Stimulated activated CD4-positive, alpha-beta T cell treated with anti-CD3 and anti-CD28 coated beads, Interleukin-4, amount 100 ng/mL, for 24 hours (primary cell): ENCODE results near the gene SMYD3.

Experiments
- DNase-seq: peaks from one replicate; pipeline ENCODE4 v3.0.0-alpha.2; 2020

SMYD3 gene

DNA sequence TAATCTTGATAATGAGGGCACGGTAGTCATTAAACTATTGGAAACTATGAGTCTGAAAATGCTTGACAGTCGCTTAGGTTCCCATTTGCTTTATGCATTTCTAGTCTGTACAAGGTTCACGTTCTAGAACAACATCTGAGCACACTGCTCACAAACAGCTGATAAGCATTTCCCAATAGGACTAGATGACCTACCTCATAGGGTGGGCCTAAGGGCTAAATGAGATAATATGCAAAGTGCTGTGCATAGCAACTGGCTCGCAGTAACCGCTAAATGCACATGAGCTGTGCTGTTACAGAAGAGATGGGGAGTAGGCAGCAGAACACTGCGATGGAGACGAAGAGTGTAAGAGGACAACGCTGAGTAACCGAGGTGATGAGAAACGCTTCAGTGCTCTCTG, 628.0 kb downstream of the SMYD3 start:
- no peak for DNase-seq

DNA sequence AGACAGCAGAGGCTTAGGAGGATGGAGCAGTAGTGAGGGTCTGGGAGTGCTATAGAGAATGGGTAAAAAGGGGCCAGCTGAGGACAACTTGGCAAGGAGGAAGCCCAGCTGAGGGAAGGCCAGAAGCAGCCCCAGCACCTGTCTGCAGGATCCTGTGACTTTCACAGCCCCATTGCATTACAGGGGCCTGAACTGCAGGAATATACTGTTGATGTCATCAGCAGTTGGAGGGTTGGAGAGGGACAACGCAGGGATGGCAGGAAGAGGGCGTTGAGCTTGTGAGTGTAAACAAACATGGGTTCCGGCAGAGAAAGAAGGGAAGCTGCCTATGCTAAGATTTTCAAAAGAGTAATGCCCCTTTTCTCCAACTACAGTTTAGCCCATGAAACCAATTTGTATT, 628.5 kb downstream of the SMYD3 start:
- no peak for DNase-seq

DNA sequence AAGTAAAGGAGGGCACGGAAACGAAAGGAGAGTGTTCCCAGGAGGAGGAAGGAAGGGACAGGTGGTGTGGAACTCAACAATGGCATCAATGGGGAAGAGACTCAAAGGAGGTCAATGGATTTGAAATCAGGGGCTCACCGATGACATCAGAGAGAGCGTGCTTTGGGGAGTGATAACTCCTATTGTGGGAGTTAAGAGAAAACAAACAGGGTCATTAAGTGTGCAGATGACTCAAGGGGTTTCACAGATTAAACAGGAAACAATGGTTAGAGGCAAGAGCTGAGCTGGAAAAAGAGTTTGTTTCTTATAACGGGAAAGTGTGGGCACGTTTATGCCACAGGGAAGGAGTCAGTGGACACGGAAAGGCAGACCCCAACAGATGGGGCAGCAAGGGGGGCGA, 629.1 kb downstream of the SMYD3 start:
- DNase-seq = no peak

DNA sequence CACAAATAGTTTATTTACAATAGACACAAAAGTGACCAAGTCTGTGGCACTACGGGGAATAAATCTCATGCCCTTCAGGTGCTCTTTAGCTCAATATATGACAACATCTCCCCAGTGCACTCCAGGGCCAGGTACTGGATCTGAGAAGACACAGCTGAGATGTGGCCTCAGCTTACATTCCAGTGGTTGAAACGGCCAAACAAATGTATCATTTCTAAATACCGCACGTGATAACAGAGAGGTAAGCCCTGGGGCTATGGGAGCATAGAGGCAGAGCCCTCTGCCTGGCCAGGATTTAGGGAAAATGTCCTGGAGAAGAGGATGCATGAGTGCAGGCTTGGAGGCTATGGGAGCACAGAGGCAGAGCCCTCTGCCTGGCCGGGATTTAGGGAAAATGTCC, 630.5 kb downstream of the SMYD3 start:
- no peak for DNase-seq

DNA sequence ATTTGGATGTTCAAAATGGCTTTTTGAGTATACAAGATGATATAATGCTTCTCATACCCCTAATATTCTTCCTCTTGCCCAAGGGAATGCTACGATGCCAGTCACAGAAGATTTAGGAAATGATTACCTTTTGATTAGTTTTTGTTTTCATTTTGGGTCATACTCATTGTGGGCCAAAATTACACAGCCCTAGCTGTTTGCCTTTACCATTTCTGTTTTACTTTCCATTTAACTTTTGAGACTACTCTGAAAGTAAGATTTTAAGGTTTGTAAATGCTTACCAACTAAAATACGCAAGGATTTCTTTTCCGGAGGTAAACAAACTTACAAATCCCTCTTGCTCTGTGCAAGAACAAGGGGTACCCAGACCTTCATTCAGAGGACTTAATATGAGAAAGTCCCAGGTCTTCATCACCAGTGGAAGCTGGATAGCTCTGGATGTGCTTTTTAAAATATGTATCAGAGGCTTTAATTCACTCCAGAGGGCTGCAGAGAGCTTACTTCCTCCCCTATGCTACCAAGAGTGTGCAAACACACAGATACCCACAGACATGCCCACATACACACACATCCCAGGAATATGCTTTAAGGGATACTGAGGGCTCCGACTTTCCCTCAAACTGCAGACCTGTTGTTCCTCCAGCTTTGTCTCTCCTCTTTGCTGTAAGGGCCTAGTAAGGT, 631.4 kb downstream of the SMYD3 start:
- no peak for DNase-seq

DNA sequence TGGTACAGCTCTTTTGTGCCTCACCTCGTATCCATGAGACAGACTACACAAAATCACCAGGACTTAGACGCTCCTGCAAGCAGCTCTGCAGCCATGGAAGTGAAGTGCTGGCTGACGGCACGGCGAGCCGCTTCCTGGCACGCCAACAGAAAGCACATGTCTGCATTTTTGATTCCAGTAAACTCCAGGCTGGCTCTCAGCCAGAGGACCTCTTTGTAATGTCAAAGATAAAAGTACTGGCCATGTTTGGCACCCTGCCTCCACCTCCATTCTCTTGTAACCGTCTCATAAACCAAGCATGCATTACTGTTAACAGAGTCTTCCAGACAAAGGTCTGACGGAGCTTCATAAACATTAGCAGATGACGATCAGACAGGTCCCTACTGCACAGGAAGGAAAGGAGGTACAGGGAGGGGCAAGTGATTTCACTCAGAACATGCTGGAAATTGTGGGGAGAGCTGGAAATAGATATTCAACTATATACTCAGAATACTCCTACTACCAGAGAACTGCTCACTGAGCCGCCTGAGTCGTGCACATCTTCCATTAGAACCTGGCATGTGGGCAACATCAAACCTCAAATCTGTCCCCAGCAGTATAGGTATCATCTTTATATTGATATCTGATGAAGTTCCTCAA, 632.0 kb downstream of the SMYD3 start:
- no peak for DNase-seq

DNA sequence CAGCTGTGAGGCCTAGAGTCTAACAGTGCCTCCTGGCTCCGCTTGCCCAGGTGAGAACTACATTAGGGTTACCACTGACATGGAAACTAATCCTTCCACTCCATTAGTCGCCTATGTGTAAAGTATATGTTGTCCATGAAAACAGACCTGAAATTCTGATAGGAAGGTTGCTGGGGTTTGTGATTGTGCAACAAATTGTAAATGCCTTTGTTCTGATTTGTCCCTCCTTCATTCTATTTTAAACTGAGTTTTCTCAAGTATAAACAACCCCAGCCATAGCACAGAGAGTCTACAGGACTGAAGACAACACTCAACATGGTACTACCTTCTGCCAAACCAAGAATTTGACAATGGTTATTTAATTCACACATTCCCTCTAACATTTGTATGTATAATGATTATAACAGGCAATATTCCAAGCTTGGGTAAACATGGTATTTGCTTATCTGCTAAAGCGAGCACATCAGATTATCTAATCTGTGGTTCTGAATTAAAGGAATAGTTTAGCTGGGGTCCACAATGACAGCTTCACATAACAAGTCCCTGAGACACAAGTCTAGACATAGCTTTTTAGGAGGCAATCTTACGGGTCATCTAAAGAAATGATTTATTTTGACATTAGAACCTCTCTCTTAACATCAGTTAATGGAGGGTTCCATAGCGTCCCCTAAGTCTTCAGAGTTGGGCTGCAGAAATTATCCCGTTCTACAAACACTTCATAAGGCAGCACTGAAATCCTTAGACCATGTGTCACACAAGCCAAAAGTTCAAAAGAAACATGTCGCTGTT, 633.0 kb downstream of the SMYD3 start:
- DNase-seq = no peak

DNA sequence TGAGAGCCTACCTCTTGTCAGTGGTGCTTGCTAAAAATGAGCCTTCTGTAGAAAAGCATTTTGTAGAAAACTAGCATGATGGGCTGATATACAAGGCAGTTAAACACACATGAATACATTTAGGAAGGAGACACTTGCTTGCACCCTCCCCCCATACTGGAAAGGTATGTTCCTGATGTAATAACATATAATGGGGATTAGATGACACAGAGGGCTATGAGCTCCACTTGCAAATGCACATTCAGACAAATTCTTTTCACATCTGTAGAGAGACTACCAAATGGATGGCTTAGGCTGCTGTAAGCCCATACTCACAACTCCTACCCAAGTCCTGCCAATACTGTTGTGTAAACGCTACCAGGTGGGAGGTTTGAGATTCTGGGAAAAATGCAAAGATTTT, 634.0 kb downstream of the SMYD3 start:
- no peak for DNase-seq

DNA sequence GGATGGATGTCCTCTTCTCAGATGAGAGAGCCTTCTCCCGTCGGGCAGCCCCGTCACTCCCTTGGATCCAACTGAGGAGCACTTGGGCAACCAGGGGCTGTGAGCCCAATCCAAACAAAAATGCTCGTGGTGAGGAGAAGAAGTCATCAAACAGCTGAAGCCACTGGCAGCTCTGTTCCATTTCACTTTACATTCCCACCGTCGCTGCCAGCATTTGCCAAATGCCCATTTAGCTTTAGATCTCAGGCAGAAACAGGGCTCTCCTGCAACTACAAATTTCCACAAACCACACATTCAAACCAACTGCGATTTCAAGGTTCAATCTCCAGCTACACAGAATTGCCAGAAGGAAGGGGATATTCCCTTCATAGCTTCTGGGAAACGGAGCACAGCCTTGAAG, 634.6 kb downstream of the SMYD3 start:
- DNase-seq = no peak

DNA sequence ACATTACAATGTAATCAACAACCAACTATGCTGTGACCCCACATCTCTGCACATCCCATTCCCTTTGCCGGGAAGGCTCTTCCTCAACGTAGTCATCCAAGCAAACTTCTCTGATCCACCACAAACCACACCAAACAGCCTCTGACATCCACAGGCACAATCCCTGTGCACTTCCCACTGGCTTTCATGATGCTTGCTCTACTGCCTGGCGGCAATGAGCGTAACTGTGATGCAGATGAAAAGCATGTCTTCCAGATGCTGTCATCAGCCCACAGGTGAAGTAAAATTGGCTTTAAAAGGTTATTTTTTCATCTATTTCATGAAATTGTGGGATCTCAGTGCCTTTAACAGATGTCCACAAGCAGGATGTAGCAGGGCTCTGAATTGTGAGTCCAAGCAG, 635.2 kb downstream of the SMYD3 start:
- no peak for DNase-seq

DNA sequence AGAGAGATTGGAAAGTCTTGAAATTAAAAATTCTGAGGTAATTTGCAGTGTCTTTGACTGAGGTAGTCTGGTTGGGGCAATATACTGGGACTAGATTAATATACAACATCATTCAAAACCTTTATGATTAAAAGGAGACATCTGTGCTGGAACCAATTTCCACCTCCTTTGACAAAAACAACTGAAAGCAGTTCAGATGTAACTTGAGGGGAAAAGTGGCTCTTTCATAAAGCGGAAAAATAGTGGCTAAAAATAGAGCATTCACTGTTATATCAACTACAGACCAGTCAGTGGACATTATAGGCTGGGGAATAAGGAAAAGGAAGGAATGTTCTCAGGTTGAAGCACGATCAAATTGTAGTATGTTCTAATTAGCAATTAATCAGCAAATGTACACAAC, 635.9 kb downstream of the SMYD3 start:
- no peak for DNase-seq

DNA sequence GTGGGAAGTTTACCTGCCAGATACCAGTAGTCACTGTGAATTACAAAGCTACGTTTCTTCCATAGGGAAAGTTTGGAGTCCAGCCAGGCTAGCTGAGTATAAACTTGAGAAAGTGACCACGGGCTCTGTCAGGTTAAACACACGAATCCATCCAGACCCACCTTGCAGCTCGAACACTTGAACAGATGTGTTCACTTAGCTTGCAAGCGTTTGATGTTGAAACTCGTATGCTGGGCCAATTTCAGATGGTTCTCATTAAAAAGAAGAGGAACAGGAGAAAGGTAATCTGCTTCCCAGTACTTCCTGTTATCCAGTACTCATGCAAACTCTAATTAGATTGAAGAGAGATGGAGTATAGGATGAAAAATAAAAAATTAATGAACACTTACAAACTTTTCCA, 636.4 kb downstream of the SMYD3 start:
- DNase-seq = no peak

DNA sequence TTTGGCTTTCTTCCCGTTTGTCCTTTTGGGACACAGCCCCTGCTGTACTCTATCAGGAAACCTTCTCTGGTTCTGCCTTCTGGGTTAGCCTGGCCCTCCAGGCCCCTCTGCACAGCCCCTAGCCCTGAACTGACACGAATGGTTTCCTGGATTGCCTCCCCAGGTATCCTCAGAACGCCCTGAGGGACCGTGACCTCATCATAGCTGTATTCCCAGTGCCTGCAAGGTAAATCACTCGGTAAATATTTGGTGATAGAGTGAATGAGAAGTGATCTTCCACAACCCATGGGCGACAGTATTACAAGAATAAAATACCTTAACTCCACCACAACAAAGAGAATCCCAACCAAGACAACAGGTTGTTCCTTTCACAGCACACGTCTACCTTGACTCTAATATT, 637.2 kb downstream of the SMYD3 start:
- no peak for DNase-seq

DNA sequence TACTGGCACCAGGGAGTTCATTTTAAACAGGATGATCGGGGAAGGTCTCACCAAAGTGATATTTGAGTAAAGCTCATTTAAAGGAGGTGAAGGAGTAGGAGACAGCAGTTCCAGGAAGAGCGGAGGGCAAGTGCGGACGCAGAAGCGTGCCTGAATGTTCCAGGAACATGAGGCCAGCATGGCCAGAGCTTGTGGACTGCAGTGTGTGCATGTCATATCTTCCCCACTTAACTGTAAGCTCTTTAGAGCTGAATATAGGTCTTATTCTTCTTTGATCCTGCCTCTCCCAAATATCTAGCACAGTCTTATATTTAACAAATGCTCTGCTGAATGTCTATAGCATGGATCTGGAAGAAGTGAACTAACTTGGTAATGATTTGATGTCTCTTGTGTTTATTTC, 639.3 kb downstream of the SMYD3 start:
- DNase-seq = no peak

DNA sequence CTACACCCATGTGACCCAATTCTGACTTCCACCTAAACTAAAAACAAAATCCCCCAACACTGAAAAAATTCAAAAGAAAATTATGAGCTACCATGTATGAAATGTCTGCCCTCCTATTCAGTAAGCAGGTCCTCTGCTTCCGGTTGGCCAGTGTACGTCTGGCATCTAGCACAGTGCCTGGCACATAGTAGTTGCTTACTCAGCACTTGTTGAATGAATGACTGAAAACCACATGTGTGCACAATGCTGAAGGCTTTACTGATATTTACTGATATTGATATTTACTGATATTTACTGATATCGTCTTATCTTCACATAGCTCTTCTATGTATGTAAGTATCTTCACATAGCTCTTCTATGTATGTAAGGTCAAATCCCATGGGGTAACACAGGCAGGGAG, 642.2 kb downstream of the SMYD3 start:
- DNase-seq = no peak

DNA sequence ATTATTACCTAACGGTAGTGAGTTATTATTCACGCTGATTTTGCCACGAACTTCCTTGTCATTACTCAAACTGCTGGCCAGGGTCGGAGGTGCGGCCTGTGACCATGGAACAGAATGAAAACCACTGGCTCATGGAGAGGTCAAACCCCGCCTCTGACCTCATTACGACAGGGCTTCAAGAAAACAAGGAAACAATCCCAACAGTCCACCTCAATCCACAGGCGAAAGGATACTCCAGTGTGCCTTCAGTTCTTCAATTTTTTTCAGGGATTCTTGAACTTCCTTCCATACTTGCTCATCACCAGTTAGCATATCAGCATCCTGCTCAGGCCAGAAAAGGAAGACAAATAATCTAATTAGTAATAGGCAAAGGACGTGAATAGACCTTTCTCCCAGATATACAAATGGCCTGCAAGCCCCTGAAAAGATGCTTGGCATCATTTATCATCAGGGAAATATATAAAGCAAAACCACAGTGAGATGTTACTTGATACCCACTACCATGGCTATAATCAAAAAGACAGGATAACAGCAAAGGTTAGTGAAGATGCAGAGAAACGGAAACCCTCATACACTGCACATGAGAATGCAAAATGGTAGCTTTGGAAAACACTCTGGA, 643.4 kb downstream of the SMYD3 start:
- no peak for DNase-seq

DNA sequence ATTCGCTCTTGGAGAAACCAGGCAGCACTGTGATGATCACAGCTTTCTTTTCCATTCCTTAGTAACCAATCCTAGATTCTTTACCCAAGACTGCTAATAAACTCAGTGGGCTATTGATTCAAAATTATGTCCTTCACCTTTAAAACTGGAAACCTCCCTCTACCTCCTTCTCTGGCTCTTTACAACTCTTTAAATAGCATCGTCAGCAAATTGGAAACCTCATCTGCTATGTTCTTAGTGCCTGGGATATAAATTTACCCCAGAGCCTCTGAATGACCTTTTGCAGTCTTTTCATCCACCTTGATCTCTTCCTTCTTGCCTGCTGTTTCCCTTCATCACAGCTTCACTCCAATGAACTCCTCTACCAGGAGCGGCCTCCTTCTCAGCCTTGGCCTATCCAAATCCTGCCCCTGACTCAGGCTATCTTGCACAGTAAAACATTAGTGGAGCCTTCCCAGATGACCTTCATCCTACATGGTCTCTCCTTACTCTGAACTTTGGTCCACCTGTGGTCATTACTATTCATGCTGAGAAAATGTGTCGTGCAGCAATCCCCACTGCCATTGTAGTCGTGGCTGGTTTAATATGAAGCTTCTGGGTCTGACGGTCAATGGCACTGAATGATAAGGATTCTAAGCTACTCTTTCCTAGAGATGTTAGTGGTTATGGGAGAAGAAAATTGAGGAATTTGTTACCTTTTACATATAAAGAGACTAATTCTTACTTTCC, 644.1 kb downstream of the SMYD3 start:
- no peak for DNase-seq

DNA sequence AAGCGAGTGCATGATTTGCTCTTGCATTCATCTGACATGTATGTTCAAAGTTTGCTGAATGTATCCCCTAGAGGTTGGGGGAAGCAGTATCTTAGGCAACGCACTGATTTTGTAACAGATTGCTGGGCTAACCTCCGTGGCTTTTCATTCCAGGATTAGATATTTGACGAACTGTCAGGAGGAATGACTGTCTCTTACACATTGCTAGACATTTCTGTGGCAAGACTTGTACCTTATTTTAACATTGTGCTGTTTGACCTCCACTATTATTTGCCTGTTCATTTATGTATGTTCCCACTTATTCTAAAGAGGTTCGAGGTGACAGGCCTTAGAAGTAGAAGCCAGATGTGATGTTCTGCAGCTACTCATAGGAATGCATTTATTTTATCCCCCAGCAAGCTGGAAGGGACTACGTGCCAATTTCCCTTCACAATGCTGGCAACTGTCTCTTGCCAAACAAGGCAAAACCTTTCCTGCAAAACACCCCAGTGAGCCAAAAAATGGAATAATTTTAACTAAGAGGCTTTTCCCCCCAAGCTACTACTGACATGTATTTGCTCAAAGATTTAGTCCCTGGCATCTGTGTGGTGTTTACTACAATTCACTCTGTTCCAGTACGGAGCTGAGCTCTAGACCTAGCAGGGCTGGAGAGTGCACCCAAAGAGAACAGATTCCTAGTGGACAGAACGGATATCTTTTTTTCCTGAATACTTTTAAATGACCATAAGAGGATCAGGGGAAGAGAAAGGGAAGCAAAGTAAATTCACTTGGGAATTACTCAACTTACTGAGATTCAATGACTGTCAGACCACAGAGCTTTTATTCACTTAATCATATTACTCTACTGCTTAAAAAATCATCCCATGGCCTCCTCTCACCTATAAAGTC, 646.2 kb downstream of the SMYD3 start:
- no peak for DNase-seq

DNA sequence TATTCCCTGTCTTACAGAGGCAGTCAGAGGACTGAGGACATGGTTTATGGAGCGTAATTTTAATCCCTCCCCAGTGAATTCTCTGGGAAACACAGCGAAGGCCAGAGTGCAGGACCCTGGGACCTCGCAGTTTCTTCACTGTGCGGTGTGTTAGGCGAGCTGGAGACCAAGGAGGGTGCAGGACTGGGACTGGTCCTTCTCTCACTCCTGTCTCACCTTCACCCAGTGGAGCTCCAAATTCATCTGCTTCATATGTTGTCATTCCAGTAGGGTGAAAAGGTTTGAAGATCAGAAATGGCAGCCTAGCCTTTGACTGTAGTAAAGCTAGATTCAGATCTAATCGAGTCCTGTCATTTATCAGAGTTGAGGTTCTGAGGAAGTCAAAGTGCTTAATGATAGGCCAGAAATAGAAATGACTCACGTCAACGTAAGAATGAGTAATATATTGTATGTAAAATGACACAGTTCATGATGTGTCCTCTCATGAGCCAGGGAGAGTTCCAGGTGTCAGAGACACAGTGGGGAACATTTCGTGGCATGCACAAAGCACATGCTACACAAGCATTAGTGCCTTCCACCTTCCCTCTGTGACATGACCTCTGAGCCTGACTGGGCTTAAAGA, 647.5 kb downstream of the SMYD3 start:
- no peak for DNase-seq

DNA sequence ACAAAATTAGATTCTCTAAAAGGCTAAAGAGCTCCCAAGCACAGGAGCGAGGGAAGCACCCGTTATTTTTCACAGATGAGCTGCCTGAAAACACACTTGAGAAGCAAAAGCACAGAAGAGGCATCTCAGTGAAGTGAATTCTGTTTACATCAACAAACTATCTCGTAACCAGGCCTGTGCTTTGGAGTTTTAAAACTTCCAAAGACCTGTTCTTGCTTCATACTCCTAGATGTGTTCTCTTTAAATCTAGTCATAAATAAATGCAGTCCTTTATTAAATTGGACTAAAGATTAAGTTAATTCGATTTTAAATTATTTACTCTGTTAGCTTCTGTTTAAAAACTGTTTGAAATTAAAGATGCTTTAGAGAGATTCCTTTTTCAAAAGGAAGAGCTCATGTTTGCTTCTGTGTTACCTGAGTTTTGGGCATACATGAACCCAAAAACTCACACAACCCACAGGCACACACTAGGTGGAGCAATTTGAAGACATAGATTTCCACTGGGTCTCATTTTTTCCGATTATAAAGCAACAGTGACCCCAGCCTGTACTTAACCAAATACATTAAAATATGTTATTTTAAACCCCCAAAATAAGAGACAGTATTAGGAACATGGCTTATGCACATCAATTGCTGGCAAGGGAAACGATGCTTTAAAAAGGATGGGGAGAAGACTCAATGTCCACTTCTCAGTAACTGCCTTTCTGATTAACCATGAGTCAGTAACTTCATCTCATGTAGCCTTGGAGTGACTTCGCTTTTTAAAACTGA, 648.2 kb downstream of the SMYD3 start:
- no peak for DNase-seq
